Spleen (tissue), 7 donors: ENCODE measurements around the gene CDC23.

Experiments
- POLR2A ChIP-seq, 3 donors: fragments of 450-650 bp; IDR thresholded peaks; one replicate each; pipeline ENCODE4 v1.5.1; 2017; ENCODE audit warnings: antibody characterized with exemption in 3 of 3, mild to moderate bottlenecking in 1 of 3
- TF ChIP-seq, protein P1 (sequence below), 11 experiments: fragments of 200-600 bp in 7 of 11; fragments of 450-650 bp in 4 of 11; sonication (generic) in 4 of 11; IDR thresholded peaks in 8 of 11; conservative IDR thresholded peaks in 3 of 11; 1 replicate in 7 of 11; 2 replicates in 4 of 11; pipeline versions ENCODE4 v1.4.0 to v1.8.0; 2016 to 2021; ENCODE audit warnings: antibody characterized with exemption in 11 of 11, inconsistent platforms in 4 of 11, mild to moderate bottlenecking in 1 of 11
- donor health status: DM: no; HTN: no; CAD: no; lungs with moderate emphysema.
- donor health status: DM: no; HTN: no; CAD: no.
- donor health status: DM: no; HTN: no; CAD: no.

DNA sequence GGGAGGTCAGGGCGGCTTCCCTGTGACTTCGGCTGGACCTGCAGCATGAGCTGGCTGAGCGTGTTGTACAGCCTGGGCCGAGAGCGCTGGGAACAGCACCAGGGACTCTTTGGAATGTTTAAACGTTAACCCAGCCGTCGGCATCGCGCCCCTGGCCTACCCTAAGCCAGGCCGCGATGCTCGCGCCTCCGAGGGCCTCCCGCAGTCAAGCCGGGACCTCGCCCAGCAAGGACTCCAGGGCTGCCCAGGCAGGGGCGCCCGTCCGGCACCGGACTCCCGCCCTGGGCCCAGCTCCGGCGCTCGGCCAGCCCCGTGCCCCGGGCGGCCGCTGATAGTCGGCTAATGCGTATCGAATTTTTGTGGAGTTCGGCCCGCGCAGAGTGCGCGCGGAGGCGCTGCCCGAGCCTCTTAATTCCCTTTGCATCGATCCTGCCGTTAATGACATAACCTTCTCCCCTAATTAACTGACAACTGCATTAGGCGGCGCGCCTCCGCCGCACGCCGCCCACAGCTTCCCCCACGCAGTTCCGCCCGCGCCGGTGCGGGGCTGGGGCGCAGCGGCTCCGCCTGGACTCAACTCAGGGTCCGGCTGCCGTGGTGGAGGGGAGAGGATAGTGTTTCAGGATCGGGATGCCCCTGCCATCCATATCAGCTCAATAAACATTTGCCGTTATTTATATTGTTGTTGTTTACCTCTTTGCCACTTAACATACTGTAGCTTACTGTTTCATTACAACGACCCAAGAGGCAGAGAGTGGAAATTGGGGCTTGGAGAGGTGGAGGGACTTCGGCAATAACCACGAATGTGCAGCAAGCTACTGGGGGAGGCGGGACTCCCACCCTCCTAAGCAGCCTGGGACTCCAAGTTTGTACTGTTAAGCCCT lies 28.8 kb upstream of the CDC23 start:
- TF ChIP-seq, protein P1, sequence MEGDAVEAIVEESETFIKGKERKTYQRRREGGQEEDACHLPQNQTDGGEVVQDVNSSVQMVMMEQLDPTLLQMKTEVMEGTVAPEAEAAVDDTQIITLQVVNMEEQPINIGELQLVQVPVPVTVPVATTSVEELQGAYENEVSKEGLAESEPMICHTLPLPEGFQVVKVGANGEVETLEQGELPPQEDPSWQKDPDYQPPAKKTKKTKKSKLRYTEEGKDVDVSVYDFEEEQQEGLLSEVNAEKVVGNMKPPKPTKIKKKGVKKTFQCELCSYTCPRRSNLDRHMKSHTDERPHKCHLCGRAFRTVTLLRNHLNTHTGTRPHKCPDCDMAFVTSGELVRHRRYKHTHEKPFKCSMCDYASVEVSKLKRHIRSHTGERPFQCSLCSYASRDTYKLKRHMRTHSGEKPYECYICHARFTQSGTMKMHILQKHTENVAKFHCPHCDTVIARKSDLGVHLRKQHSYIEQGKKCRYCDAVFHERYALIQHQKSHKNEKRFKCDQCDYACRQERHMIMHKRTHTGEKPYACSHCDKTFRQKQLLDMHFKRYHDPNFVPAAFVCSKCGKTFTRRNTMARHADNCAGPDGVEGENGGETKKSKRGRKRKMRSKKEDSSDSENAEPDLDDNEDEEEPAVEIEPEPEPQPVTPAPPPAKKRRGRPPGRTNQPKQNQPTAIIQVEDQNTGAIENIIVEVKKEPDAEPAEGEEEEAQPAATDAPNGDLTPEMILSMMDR (IDR thresholded peaks at IDR 0.05 in 8 of 11, conservative IDR thresholded peaks at IDR 0.05 in 3 of 11), result no peak
- TF ChIP-seq POLR2A (IDR thresholded peaks at IDR 0.05), result no peak
